ENCODE measurements around the gene SNX27.

SNX27 gene

GRCh38 chr1:151619489-151620093 lies 7.7 kb downstream of the SNX27 start:
- TF ChIP-seq REST (IDR thresholded peaks at IDR 0.05; ENCODE audit: insufficient read depth in 1 of 2, low read depth in 2 of 2, low read length in 2 of 2) = no peak
- TF ChIP-seq FOXP2 (optimal IDR thresholded peaks at IDR 0.05; ENCODE audit: borderline replicate concordance, extremely low read depth, extremely low read length, insufficient read depth) = no peak

- TF ChIP-seq SIN3A (IDR thresholded peaks at IDR 0.05; ENCODE audit: borderline replicate concordance, insufficient read depth, low read length) = no peak
- no peak for TF ChIP-seq REST (IDR thresholded peaks at IDR 0.05; ENCODE audit: insufficient read depth in 1 of 2, low read depth in 2 of 2, low read length in 2 of 2)
- TF ChIP-seq FOXP2 (optimal IDR thresholded peaks at IDR 0.05; ENCODE audit: borderline replicate concordance, extremely low read depth, extremely low read length, insufficient read depth) = no peak
- no peak for TF ChIP-seq POLR2AphosphoS5 (IDR thresholded peaks at IDR 0.05; ENCODE audit: low read depth, low read length)
- no peak for TF ChIP-seq TAF1 (IDR thresholded peaks at IDR 0.05; ENCODE audit: borderline replicate concordance, insufficient read depth, low read length)
Observed at GRCh38 chr1:151620286-151620685, 8.4 kb downstream of the SNX27 start.

- TF ChIP-seq FOXP2 (optimal IDR thresholded peaks at IDR 0.05; ENCODE audit: borderline replicate concordance, extremely low read depth, extremely low read length, insufficient read depth) (no peak), POLR2AphosphoS5 (IDR thresholded peaks at IDR 0.05; ENCODE audit: low read depth, low read length) (no peak), SIN3A (IDR thresholded peaks at IDR 0.05; ENCODE audit: borderline replicate concordance, insufficient read depth, low read length) (no peak)
Observed at GRCh38 chr1:151621351-151621750, 9.5 kb downstream of the SNX27 start.

DNA sequence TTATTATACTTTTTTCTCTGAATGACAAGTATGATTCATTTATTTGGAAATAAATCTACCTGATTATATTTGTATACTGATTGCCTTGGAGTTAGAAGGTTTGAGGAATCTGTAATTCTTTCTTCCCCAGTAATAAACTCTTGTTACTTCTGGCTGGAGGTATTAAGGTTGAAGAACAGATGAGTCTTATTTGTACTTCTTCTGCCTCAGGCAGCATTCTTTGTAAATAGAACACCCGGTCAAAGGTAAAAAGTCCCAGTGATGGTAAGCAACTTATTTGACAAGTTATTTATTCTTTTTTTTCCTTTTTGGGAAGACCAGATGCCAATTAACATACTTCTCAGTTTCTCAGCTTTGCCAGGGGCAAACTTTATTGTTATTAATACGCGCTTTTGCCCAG lies 12.9 kb downstream of the SNX27 start:
- no peak for TF ChIP-seq TAF1 (IDR thresholded peaks at IDR 0.05; ENCODE audit: borderline replicate concordance, insufficient read depth, low read length)
- no peak for TF ChIP-seq REST (IDR thresholded peaks at IDR 0.05; ENCODE audit: insufficient read depth in 1 of 2, low read depth in 2 of 2, low read length in 2 of 2)
- no peak for TF ChIP-seq POLR2AphosphoS5 (IDR thresholded peaks at IDR 0.05; ENCODE audit: low read depth, low read length)
- TF ChIP-seq FOXP2 (optimal IDR thresholded peaks at IDR 0.05; ENCODE audit: borderline replicate concordance, extremely low read depth, extremely low read length, insufficient read depth) = no peak
- TF ChIP-seq SIN3A (IDR thresholded peaks at IDR 0.05; ENCODE audit: borderline replicate concordance, insufficient read depth, low read length) = no peak

- no peak for TF ChIP-seq SIN3A (IDR thresholded peaks at IDR 0.05; ENCODE audit: borderline replicate concordance, insufficient read depth, low read length)
- no peak for TF ChIP-seq REST (IDR thresholded peaks at IDR 0.05; ENCODE audit: insufficient read depth in 1 of 2, low read depth in 2 of 2, low read length in 2 of 2)
- no peak for TF ChIP-seq TAF1 (IDR thresholded peaks at IDR 0.05; ENCODE audit: borderline replicate concordance, insufficient read depth, low read length)
- TF ChIP-seq POLR2AphosphoS5 (IDR thresholded peaks at IDR 0.05; ENCODE audit: low read depth, low read length) = no peak
- no peak for TF ChIP-seq FOXP2 (optimal IDR thresholded peaks at IDR 0.05; ENCODE audit: borderline replicate concordance, extremely low read depth, extremely low read length, insufficient read depth)
Observed at GRCh38 chr1:151626740-151627334, 15.0 kb downstream of the SNX27 start.
